ENCODE measurements around the gene LHFPL6. TPM values are rescaled to one million over a fixed set of nuclear protein-coding genes. Genes with fewer than 3 reads are reported as not detected.

LHFPL6 gene
- total RNA-seq, 1 donor from 2014 or later = 174 TPM

DNA sequence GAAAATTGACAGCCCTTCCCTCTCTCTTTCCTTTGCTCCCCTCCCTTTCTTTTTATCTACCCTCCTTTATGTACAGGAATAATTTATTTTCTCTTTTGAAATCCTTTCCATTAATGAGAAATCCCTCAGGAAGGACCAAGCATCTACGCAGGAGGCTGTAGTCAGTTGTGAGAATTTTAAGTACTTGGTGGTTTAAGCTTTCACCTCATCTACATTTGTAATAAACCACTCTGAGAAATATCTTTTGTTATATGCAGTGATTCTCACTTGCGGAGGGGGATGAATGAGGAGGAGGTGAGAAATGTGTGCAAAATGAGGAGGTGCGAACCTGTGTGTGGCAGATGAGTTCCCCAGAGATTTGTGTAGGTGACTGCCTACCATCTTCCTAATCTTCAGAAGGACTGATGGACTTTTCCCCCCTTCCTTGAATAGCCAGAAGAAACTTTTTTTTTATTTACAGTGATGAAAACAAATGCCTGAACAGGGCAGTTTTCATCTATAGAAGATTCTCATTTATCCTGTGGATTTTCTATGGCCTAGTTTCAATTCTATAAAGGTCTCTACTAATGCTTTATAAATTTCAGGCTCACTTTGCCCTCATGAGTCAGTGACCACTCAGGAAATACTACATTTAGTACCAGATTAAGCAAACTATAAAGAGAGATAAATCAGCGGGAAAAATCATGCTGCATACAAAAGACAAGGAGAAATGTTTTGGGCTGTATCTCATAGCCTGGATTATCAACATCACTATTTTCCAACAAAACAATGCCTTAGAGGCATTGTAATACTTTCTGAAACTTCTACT is 118.3 kb downstream of the LHFPL6 start:
- TF ChIP-seq, protein P1, sequence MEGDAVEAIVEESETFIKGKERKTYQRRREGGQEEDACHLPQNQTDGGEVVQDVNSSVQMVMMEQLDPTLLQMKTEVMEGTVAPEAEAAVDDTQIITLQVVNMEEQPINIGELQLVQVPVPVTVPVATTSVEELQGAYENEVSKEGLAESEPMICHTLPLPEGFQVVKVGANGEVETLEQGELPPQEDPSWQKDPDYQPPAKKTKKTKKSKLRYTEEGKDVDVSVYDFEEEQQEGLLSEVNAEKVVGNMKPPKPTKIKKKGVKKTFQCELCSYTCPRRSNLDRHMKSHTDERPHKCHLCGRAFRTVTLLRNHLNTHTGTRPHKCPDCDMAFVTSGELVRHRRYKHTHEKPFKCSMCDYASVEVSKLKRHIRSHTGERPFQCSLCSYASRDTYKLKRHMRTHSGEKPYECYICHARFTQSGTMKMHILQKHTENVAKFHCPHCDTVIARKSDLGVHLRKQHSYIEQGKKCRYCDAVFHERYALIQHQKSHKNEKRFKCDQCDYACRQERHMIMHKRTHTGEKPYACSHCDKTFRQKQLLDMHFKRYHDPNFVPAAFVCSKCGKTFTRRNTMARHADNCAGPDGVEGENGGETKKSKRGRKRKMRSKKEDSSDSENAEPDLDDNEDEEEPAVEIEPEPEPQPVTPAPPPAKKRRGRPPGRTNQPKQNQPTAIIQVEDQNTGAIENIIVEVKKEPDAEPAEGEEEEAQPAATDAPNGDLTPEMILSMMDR (IDR thresholded peaks at IDR 0.05) = no peak
- H3K27me3 Mint-ChIP-seq (ENCODE audit: unreplicated experiment) = no peaks in the 10 kb centered on the region
- DNase-seq (ENCODE audit: extremely low spot score, unreplicated experiment) = no peak
- peaks cover 59% of the 10 kb centered on the region for H3K4me1 Mint-ChIP-seq (ENCODE audit: unreplicated experiment)
- no peaks in the 10 kb centered on the region for H3K9me3 Mint-ChIP-seq (ENCODE audit: unreplicated experiment)
- H3K4me3 Mint-ChIP-seq (ENCODE audit: unreplicated experiment) = no peak overlapping the region
- H3K36me3 Mint-ChIP-seq (ENCODE audit: unreplicated experiment) = peaks cover 2% of the 10 kb centered on the region
- H3K27ac Mint-ChIP-seq (ENCODE audit: unreplicated experiment) = peak overlapping the region; percentile 75

DNA sequence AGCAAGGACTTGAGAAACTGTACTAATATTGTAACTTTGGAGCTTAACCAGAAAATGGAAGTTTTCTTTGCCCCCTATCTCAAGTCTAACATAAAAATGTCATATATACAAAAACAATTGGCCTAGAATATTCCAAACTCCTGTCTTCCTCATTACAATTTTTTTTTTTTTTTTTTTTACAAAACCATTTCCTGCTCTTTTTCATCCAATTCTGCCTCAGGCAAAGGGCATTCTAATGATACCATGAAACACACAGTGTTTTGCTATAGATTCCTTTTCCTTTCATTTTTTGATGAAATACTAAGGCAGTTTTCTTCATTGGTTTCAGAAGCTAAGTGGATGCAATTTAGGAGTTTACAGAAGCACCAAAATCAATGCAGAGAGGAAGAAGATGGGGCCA is 119.7 kb downstream of the LHFPL6 start:
- TF ChIP-seq, protein P1 (IDR thresholded peaks at IDR 0.05) = no peak
- H3K4me3 Mint-ChIP-seq (ENCODE audit: unreplicated experiment) = no peak overlapping the region

DNA sequence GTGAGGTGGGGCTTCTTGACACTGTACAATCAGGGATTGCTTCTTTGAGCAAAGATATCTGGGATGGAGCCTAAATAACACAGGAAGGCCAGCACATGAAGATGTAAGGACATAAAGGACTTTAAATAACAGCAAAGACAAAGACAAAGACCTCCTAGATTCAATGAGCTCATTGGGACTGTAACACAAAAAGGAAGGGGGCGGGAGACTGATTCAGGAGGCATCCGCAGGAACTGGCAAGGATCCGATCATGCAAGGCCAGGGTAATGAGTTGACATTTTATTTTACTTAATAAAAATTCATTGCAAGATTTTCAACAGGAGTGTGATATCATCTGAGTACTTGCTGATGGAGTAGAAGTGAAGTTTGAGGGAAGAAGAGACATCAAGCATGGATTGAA is 121.5 kb downstream of the LHFPL6 start:
- H3K27ac Mint-ChIP-seq (ENCODE audit: unreplicated experiment) = no peak overlapping the region
- no peaks in the 10 kb centered on the region for H3K36me3 Mint-ChIP-seq (ENCODE audit: unreplicated experiment)
- H3K4me3 Mint-ChIP-seq (ENCODE audit: unreplicated experiment) = no peak overlapping the region
- peaks cover 60% of the 10 kb centered on the region for H3K4me1 Mint-ChIP-seq (ENCODE audit: unreplicated experiment)
- TF ChIP-seq, protein P1 (IDR thresholded peaks at IDR 0.05) = no peak
- DNase-seq (ENCODE audit: extremely low spot score, unreplicated experiment) = no peak
- H3K9me3 Mint-ChIP-seq (ENCODE audit: unreplicated experiment) = no peaks in the 10 kb centered on the region
- no peaks in the 10 kb centered on the region for H3K27me3 Mint-ChIP-seq (ENCODE audit: unreplicated experiment)

More for the DNA sequence above, 119.7 kb downstream of the LHFPL6 start:
- H3K27ac Mint-ChIP-seq (ENCODE audit: unreplicated experiment) = peak overlapping the region; percentile 75
- no peaks in the 10 kb centered on the region for H3K9me3 Mint-ChIP-seq (ENCODE audit: unreplicated experiment)
- no peak for DNase-seq (ENCODE audit: extremely low spot score, unreplicated experiment)
- H3K36me3 Mint-ChIP-seq (ENCODE audit: unreplicated experiment) = no peaks in the 10 kb centered on the region
- peaks cover 65% of the 10 kb centered on the region for H3K4me1 Mint-ChIP-seq (ENCODE audit: unreplicated experiment)
- H3K27me3 Mint-ChIP-seq (ENCODE audit: unreplicated experiment) = no peaks in the 10 kb centered on the region

DNA sequence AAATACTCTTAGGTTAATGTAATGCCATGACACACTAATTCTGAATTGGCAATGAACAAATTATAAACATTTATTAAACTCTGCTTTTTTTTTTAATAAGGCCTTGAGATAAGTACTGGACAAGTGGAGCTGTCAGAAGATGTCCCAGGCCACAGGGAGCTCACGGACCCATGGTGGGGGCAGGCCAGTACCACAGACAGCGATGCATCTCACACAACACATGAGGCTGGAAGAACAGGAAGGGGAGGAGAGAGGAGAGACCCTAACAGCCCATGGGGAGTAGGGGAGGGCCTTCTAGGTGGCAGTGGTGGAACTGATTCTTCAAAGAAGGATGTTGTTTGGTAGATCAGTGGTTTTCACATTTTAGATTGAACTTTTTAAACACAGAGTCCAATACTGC is 128.4 kb downstream of the LHFPL6 start:
- peaks cover 12% of the 10 kb centered on the region for H3K4me1 Mint-ChIP-seq (ENCODE audit: unreplicated experiment)
- H3K27me3 Mint-ChIP-seq (ENCODE audit: unreplicated experiment) = no peaks in the 10 kb centered on the region
- TF ChIP-seq, protein P1 (IDR thresholded peaks at IDR 0.05) = no peak
- no peak overlapping the region for H3K27ac Mint-ChIP-seq (ENCODE audit: unreplicated experiment)
- no peak overlapping the region for H3K4me3 Mint-ChIP-seq (ENCODE audit: unreplicated experiment)
- no peak for DNase-seq (ENCODE audit: extremely low spot score, unreplicated experiment)
- peaks cover 5% of the 10 kb centered on the region for H3K9me3 Mint-ChIP-seq (ENCODE audit: unreplicated experiment)
- H3K36me3 Mint-ChIP-seq (ENCODE audit: unreplicated experiment) = peaks cover 11% of the 10 kb centered on the region

DNA sequence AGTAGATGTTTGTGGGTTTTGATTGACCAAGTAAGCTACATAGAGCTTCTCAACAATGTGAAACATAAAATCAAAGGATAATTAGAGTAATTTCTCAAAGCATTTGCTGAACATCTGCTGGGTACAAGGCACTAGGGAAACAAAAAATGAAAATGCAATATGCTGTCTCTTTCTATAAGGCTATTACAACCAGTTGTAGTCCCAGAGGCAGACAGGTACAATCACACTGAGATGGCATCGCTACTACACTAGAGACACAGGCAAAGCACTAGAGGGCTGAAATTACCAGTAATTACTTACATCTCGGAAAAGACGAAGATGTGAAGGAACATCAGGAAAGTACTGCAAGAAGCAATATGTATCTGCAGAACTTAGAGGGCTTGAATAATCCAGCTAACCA is 133.3 kb downstream of the LHFPL6 start:
- no peak overlapping the region for H3K4me3 Mint-ChIP-seq (ENCODE audit: unreplicated experiment)
- TF ChIP-seq, protein P1 (IDR thresholded peaks at IDR 0.05) = no peak

More for the DNA sequence above, 133.3 kb downstream of the LHFPL6 start:
- H3K27me3 Mint-ChIP-seq (ENCODE audit: unreplicated experiment) = no peaks in the 10 kb centered on the region
- no peak overlapping the region for H3K27ac Mint-ChIP-seq (ENCODE audit: unreplicated experiment)
- no peaks in the 10 kb centered on the region for H3K4me1 Mint-ChIP-seq (ENCODE audit: unreplicated experiment)
- peaks cover 17% of the 10 kb centered on the region for H3K36me3 Mint-ChIP-seq (ENCODE audit: unreplicated experiment)
- no peak for DNase-seq (ENCODE audit: extremely low spot score, unreplicated experiment)
- H3K9me3 Mint-ChIP-seq (ENCODE audit: unreplicated experiment) = peaks cover 5% of the 10 kb centered on the region

Measured in osteocyte (in vitro differentiated cells).